Mucosa of descending colon (tissue), 3 donors: Measurements from ENCODE around the gene RNU6-9. TPM values are rescaled to one million over a fixed set of nuclear protein-coding genes. Genes with fewer than 3 reads are reported as not detected.

ENCODE experiments used
- ATAC-seq: fragments of 200-7000 bp; cut with Tn5 transposase; one replicate; pipeline ENCODE4 v1.9.1; 2020; ENCODE audit warnings: mild to moderate bottlenecking, moderate library complexity
- DNase-seq, 3 donors: peaks; one replicate each; pipeline ENCODE4 v3.0.0-alpha.2; 2020
- H3K36me3 ChIP-seq: fragments of 200-600 bp; one replicate; pipeline ENCODE4 v1.8.0; 2021; ENCODE audit warnings: low read depth, mild to moderate bottlenecking
- H3K4me1 ChIP-seq: fragments of 200-600 bp; one replicate; pipeline ENCODE4 v1.8.0; 2021; ENCODE audit warnings: low read depth, mild to moderate bottlenecking
- H3K4me3 ChIP-seq: fragments of 200-600 bp; one replicate; pipeline ENCODE4 v1.8.0; 2021; ENCODE audit warnings: mild to moderate bottlenecking
- H3K9me3 ChIP-seq: fragments of 200-600 bp; one replicate; pipeline ENCODE4 v1.8.0; 2021; ENCODE audit warnings: mild to moderate bottlenecking
- CTCF ChIP-seq: fragments of 200-600 bp; IDR thresholded peaks from one replicate; pipeline ENCODE4 v1.8.0; 2022; ENCODE audit warnings: antibody characterized with exemption, mild to moderate bottlenecking
- intact Hi-C, 2 donors: fragments of 100-400 bp; cut with DNase I in 1 of 2; cut with micrococcal nuclease in 1 of 2; formaldehyde crosslinking; loops; one replicate each; pipeline versions ENCODE4 v1.11.0 to v1.11.1; 2022; cut with DNase I, micrococcal nuclease
- total RNA-seq, 3 donors: library from RNA; stranded (reverse); fragmentation: NEBNext Ultra II Directional in 2 of 3; extraction: Animal tissue kit (Norgen Biotek cat#: 25700) in 2 of 3; gene quantifications; one replicate each; pipeline versions ENCODE4 v1.2.1 to v1.2.4, GENCODE V29; 2021 to 2023
- donor health status: DM: no; HTN: no; CAD: no; lungs with moderate emphysema.
- donor health status: DM: no; HTN: no; CAD: no.
- donor health status: DM: no; HTN: yes; CAD: no.

RNU6-9 gene
- total RNA-seq, 3 donors from 2014 or later, result not detected

DNA sequence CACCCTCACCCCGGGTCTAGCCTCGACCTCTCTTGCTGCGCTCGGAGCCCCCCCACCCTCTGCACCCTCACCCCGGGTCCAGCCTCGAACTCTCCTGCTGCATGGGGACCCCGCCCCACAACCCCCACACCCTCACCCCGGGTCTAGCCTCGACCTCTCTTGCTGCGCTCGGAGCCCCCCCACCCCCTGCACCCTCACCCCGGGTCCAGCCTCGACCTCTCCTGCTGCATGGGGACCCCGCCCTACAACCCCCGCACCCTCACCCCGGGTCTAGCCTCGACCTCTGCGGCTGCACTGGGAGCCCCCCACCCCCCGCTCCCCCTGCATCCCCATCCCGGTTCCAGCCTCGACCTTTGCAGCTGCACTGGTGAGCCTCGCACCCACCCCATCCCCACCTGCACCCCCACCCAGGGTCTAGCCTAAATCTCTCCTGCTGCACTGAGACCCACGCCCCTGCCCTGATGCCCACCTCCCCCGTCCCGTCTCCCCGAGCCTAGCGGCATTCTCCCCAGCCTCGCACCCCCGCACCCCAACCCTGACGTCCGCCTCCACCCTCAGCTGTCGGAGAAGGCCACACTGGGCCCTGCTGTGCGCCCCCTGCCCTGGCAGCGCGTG, 32.0 kb upstream of the RNU6-9 start:
- peaks cover 10% of the 10 kb centered on the region for H3K4me1 ChIP-seq
- ATAC-seq (no peak), DNase-seq (peak in 1 of 3 donors; percentile 67)
- no peaks in the 10 kb centered on the region for H3K9me3 ChIP-seq
- no peak for TF ChIP-seq CTCF
- intact Hi-C loops, result loop anchor here (5.0 to 10.0 kb wide), 2 partner anchors 56 to 64 kb away; partner anchors contain the start of genes ARID3A (in 1 of the 2) and KISS1R (in 1 of the 2)
- H3K36me3 ChIP-seq, result no peaks in the 10 kb centered on the region
- H3K4me3 ChIP-seq, result no peak overlapping the region

- ATAC-seq (peak; percentile 72), DNase-seq (peak; percentile 75 to 89 (median 82))
- no peak for TF ChIP-seq CTCF
- Histone ChIP-seq H3K4me1 (peaks cover 10% of the 10 kb centered on the region), H3K4me3 (no peak overlapping the region), H3K36me3 (no peaks in the 10 kb centered on the region), H3K9me3 (no peaks in the 10 kb centered on the region)
- intact Hi-C loops, result loop anchor here (5.0 to 10.0 kb wide), 2 partner anchors 55 to 63 kb away; partner anchors contain the start of genes ARID3A (in 1 of the 2) and KISS1R (in 1 of the 2)
These were observed 31.3 kb upstream of the RNU6-9 start for GRCh38 chr19:861756-862580.

DNA sequence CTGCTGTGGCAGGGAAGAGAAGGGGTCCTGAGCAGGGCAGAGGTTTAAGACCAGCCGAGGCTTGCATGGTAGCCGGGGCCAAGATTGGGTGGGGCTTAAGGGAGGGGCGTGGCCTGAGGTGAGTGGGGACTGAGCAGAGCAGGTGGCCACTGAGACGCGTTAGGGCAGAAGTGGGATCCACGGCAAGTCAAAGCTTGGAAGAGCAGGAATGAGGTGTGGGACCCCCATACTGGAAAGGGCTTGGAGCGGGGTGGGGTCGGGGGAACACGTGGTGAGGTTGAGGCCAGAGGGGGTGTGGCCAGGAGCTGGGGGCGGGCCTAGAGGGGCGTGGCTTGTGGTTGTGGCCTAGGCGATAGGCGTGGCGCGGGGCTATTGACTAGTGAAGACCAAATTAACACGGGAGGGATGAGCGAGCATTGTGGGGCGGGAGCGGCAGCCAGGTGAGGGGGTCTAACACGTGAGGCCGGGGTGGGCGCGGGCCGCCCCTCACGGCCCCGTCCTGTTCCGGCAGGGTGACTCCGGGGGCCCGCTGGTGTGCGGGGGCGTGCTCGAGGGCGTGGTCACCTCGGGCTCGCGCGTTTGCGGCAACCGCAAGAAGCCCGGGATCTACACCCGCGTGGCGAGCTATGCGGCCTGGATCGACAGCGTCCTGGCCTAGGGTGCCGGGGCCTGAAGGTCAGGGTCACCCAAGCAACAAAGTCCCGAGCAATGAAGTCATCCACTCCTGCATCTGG, 30.5 kb upstream of the RNU6-9 start:
- H3K4me3 ChIP-seq, result no peak overlapping the region
- intact Hi-C loops, result loop anchor here (5.0 to 10.0 kb wide), 2 partner anchors 55 to 62 kb away; partner anchors contain the start of genes ARID3A (in 1 of the 2) and KISS1R (in 1 of the 2)
- DNase-seq (peak; percentile 82 to 88 (median 85)), ATAC-seq (peak; percentile 56)
- H3K4me1 ChIP-seq, result peaks cover 10% of the 10 kb centered on the region
- H3K9me3 ChIP-seq, result no peaks in the 10 kb centered on the region
- no peaks in the 10 kb centered on the region for H3K36me3 ChIP-seq
- no peak for TF ChIP-seq CTCF

GRCh38 chr19:863315-863620, 30.0 kb upstream of the RNU6-9 start:
- intact Hi-C loops, result loop anchor here (5.0 to 10.0 kb wide), 2 partner anchors 54 to 62 kb away; partner anchors contain the start of genes ARID3A (in 1 of the 2) and KISS1R (in 1 of the 2)
- H3K4me3 ChIP-seq, result no peak overlapping the region
- ATAC-seq, result no peak
- TF ChIP-seq CTCF, result no peak
- no peaks in the 10 kb centered on the region for H3K9me3 ChIP-seq
- DNase-seq, result no peak
- no peaks in the 10 kb centered on the region for H3K36me3 ChIP-seq
- peaks cover 10% of the 10 kb centered on the region for H3K4me1 ChIP-seq

DNA sequence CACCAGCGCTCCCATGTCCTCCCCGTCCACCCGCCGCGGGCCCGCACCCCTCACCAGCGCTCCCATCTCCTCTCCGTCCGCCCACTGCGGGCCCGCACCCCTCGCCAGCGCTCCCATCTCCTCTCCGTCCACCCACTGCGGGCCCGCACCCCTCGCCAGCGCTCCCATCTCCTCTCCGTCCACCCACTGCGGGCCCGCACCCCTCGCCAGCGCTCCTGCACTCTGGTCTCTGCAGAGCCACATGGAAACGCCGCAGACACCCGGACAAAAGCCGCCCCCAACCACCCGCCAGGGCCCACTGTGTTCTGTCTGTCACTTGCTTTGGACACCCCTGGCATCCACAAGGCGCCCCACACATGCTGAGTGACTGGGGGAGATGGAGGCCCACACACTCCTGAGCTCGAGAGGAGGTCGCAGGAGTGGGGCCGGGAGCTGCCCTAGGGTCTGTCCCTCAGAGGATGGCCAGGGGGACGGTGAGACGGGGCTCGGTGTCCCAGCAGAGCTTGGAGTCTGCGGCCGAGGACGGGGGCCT, 26.4 kb upstream of the RNU6-9 start:
- intact Hi-C loops, result loop anchor here in 1 of 2 donors (10.0 kb wide), 1 partner anchor 58 kb away; the partner anchor contains the start of gene ARID3A
- ATAC-seq (no peak), DNase-seq (no peak)
- Histone ChIP-seq H3K36me3 (no peaks in the 10 kb centered on the region), H3K4me3 (no peak overlapping the region), H3K9me3 (no peaks in the 10 kb centered on the region), H3K4me1 (peaks cover 11% of the 10 kb centered on the region)
- TF ChIP-seq CTCF, result no peak
